ENCODE data around the gene CAPN5.

DNA sequence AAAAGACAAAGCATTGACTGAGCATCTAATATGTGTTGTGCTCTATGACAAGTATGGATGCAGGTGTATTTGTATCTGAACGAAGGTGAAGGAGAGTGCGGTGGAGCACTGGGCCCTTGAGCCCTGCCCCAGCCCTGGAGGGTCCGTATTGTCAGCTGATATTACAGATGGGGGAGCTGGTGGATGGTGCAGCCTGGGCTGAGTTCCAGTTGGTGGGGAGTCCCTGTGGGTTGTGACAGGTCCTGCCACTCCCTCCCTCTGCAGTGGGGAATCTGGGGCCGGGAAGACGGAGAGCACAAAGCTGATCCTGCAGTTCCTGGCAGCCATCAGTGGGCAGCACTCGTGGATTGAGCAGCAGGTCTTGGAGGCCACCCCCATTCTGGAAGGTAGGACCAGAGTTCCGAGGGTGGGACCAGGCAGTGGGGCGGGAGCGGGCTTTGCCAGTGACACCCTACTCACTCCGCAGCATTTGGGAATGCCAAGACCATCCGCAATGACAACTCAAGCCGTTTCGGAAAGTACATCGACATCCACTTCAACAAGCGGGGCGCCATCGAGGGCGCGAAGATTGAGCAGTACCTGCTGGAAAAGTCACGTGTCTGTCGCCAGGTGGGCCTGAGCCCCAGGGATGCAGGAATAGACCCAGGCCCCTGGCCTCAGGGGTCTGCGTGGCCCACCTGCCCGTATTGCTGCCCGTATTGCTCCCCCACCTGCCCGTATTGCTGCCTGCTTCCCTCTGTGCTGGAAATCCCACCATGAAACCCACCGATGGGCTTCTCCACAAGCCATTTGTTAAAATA is 89.8 kb downstream of the CAPN5 start:
- TF ChIP-seq, protein P1, sequence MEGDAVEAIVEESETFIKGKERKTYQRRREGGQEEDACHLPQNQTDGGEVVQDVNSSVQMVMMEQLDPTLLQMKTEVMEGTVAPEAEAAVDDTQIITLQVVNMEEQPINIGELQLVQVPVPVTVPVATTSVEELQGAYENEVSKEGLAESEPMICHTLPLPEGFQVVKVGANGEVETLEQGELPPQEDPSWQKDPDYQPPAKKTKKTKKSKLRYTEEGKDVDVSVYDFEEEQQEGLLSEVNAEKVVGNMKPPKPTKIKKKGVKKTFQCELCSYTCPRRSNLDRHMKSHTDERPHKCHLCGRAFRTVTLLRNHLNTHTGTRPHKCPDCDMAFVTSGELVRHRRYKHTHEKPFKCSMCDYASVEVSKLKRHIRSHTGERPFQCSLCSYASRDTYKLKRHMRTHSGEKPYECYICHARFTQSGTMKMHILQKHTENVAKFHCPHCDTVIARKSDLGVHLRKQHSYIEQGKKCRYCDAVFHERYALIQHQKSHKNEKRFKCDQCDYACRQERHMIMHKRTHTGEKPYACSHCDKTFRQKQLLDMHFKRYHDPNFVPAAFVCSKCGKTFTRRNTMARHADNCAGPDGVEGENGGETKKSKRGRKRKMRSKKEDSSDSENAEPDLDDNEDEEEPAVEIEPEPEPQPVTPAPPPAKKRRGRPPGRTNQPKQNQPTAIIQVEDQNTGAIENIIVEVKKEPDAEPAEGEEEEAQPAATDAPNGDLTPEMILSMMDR (IDR thresholded peaks at IDR 0.05), result no peak
- no peak for TF ChIP-seq POLR2A (IDR thresholded peaks at IDR 0.05)

All from tibial nerve (tissue), 3 donors.